MM.1S (cell line): ENCODE measurements around the gene IRF3.

Experiments
- DNase-seq: peaks from one replicate; pipeline ENCODE4 v3.0.0-alpha.2; 2015
- H2AFZ ChIP-seq: fragments of 300-600 bp; sonication (generic); 2 replicates; pipeline ENCODE4 v1.6.0; 2016; ENCODE audit warnings: antibody characterized with exemption, low read length
- H3F3A ChIP-seq: fragments of 300-600 bp; sonication (generic); 2 replicates; pipeline ENCODE4 v1.6.1; 2016; ENCODE audit warnings: mild to moderate bottlenecking, antibody characterized with exemption, low read length, moderate library complexity, mixed read lengths; ENCODE audit not compliant: insufficient read depth
- H3K27ac ChIP-seq: fragments of 300-600 bp; sonication (generic); 2 replicates; pipeline ENCODE4 v1.5.1; 2016; ENCODE audit warnings: mild to moderate bottlenecking, low read length
- H3K27me3 ChIP-seq: fragments of 300-600 bp; sonication (generic); replicated peaks from 2 replicates; pipeline ENCODE4 v1.6.0; 2016; ENCODE audit warnings: low read length; ENCODE audit not compliant: insufficient read depth
- H3K36me3 ChIP-seq: fragments of 300-600 bp; sonication (generic); replicated peaks from 2 replicates; pipeline ENCODE4 v1.6.1; 2016; ENCODE audit warnings: mild to moderate bottlenecking, low read length, mixed read lengths; ENCODE audit not compliant: insufficient read depth
- H3K4me1 ChIP-seq: fragments of 300-600 bp; sonication (generic); 2 replicates; pipeline ENCODE4 v1.6.1; 2016; ENCODE audit warnings: low read length, mixed read lengths
- H3K4me2 ChIP-seq: fragments of 300-600 bp; sonication (generic); 2 replicates; pipeline ENCODE4 v1.6.0; 2016; ENCODE audit warnings: low read depth, low read length
- H3K4me3 ChIP-seq: fragments of 300-600 bp; sonication (generic); 2 replicates; pipeline ENCODE4 v1.5.1; 2016; ENCODE audit warnings: low read length, mixed read lengths
- H3K79me2 ChIP-seq: fragments of 300-600 bp; sonication (generic); 2 replicates; pipeline ENCODE4 v1.6.1; 2016; ENCODE audit warnings: mixed run types, low read length, mixed read lengths
- H3K9ac ChIP-seq: fragments of 300-600 bp; sonication (generic); 2 replicates; pipeline ENCODE4 v1.6.1; 2016; ENCODE audit warnings: low read length, mixed read lengths
- H3K9me2 ChIP-seq: fragments of 300-600 bp; sonication (generic); replicated peaks from 2 replicates; pipeline ENCODE4 v1.6.1; 2016; ENCODE audit warnings: mild to moderate bottlenecking, low read length, mixed read lengths; ENCODE audit not compliant: insufficient read depth
- H3K9me3 ChIP-seq: fragments of 300-600 bp; sonication (generic); replicated peaks from 2 replicates; pipeline ENCODE4 v1.6.1; 2016; ENCODE audit warnings: mild to moderate bottlenecking, low read length, mixed read lengths; ENCODE audit not compliant: insufficient read depth
- H4K20me1 ChIP-seq: fragments of 300-600 bp; sonication (generic); 2 replicates; pipeline ENCODE4 v1.6.1; 2016; ENCODE audit warnings: mild to moderate bottlenecking, low read length, moderate library complexity, mixed read lengths; ENCODE audit not compliant: insufficient read depth
- CTCF ChIP-seq: fragments of 300-600 bp; sonication (generic); IDR thresholded peaks from 2 replicates; pipeline ENCODE4 v1.5.1; 2016; ENCODE audit warnings: antibody characterized with exemption, low read length, mixed read lengths
- EZH2 ChIP-seq: fragments of 300-600 bp; sonication (generic); optimal IDR thresholded peaks from 2 replicates; pipeline ENCODE3; 2017; ENCODE audit warnings: low read depth, mild to moderate bottlenecking, antibody characterized with exemption, low read length, mixed read lengths
- EZH2phosphoT487 ChIP-seq: fragments of 300-600 bp; sonication (generic); IDR thresholded peaks from 2 replicates; pipeline ENCODE4 v1.6.1; 2018; ENCODE audit warnings: antibody characterized with exemption, low read length

Gene IRF3

GRCh38 chr19:49665351-49666119, at the start of gene IRF3, which contains the start of gene BCL2L12:
TSS of gene IRF3 (minus strand) at chr19:49665857. CDS start at chr19:49664838, 1,019 bp downstream.
TSS of gene BCL2L12 (plus strand) at chr19:49665933. CDS start at chr19:49666693, 760 bp downstream.
- peaks cover 52% of the 10 kb centered on the region for H3K79me2 ChIP-seq
- H2AFZ ChIP-seq, result peak within 1 kb of the TSS; percentile 96

GRCh38 chr19:49713236-49713845, 47.7 kb upstream of the IRF3 start:
- no peak overlapping the region for H3K9ac ChIP-seq
- no peak for TF ChIP-seq CTCF
- TF ChIP-seq EZH2, result no peak
- no peak for TF ChIP-seq EZH2phosphoT487

More at GRCh38 chr19:49665351-49666119, at the start of gene IRF3, which contains the start of gene BCL2L12:
- no peaks in the 10 kb centered on the region for H3K9me2 ChIP-seq
- DNase-seq, result peak; percentile 98
- H3K4me2 ChIP-seq, result peak within 1 kb of the TSS; percentile 92
- H3K9ac ChIP-seq, result peak within 1 kb of the TSS; percentile 87
- no peaks in the 10 kb centered on the region for H3K36me3 ChIP-seq
- no peaks in the 10 kb centered on the region for H3K27me3 ChIP-seq
- peaks cover 30% of the 10 kb centered on the region for H3F3A ChIP-seq
- TF ChIP-seq CTCF (no peak), EZH2 (no peak), EZH2phosphoT487 (no peak)
- H3K27ac ChIP-seq, result peak within 1 kb of the TSS; percentile 89
- no peaks in the 10 kb centered on the region for H3K9me3 ChIP-seq
- H4K20me1 ChIP-seq, result no peaks in the 10 kb centered on the region
- H3K4me1 ChIP-seq, result peaks cover 18% of the 10 kb centered on the region
- peak within 1 kb of the TSS; percentile 96 for H3K4me3 ChIP-seq

GRCh38 chr19:49712397-49712859, 46.8 kb upstream of the IRF3 start:
- TF ChIP-seq EZH2phosphoT487 (no peak), EZH2 (no peak), CTCF (no peak)
- Histone ChIP-seq H2AFZ (no peak overlapping the region), H3K27ac (no peak overlapping the region), H3K27me3 (peaks cover 38% of the 10 kb centered on the region), H3K4me1 (no peaks in the 10 kb centered on the region), H3K4me3 (no peak overlapping the region), H3K36me3 (no peaks in the 10 kb centered on the region), H3K9me3 (no peaks in the 10 kb centered on the region), H3K4me2 (no peak overlapping the region), H3F3A (no peaks in the 10 kb centered on the region), H3K9me2 (no peaks in the 10 kb centered on the region), H4K20me1 (no peaks in the 10 kb centered on the region), H3K9ac (no peak overlapping the region), H3K79me2 (no peaks in the 10 kb centered on the region)
- no peak for DNase-seq

More at GRCh38 chr19:49713236-49713845, 47.7 kb upstream of the IRF3 start:
- H3F3A ChIP-seq, result no peaks in the 10 kb centered on the region
- no peak for DNase-seq
- H3K36me3 ChIP-seq, result no peaks in the 10 kb centered on the region
- no peaks in the 10 kb centered on the region for H3K79me2 ChIP-seq
- no peaks in the 10 kb centered on the region for H4K20me1 ChIP-seq
- no peaks in the 10 kb centered on the region for H3K4me1 ChIP-seq
- no peak overlapping the region for H2AFZ ChIP-seq
- no peak overlapping the region for H3K27ac ChIP-seq
- H3K27me3 ChIP-seq, result peaks cover 31% of the 10 kb centered on the region
- H3K4me3 ChIP-seq, result no peak overlapping the region
- H3K4me2 ChIP-seq, result no peak overlapping the region
- H3K9me3 ChIP-seq, result no peaks in the 10 kb centered on the region
- H3K9me2 ChIP-seq, result no peaks in the 10 kb centered on the region
